GM21737 (cell line): ENCODE data around the gene BABAM1.
"Not testable (repeated sequence)": the region's sequence is repeated elsewhere in the genome, so short reads cannot be mapped to it uniquely, and the experiment has no call there.

Experiments used
- ATAC-seq: cut with Tn5 transposase; IDR thresholded peaks from one replicate; pipeline ENCODE4 v1.9.1; 2021; ENCODE audit warnings: mild to moderate bottlenecking, moderate library complexity; ENCODE audit not compliant: unreplicated experiment

BABAM1 gene

GRCh38 chr19:17266589-17266974, 661 bp upstream of the BABAM1 start:
- ATAC-seq: peak; percentile 4

DNA sequence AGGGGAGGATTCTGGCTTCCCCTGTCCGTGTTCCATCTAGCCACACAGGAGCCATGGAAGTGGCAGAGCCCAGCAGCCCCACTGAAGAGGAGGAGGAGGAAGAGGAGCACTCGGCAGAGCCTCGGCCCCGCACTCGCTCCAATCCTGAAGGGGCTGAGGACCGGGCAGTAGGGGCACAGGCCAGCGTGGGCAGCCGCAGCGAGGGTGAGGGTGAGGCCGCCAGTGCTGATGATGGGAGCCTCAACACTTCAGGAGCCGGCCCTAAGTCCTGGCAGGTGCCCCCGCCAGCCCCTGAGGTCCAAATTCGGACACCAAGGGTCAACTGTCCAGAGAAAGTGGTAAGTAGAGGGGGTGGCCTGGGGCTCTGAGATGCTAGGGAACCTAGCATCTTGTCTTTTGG, 1.5 kb downstream of the BABAM1 start:
- ATAC-seq: no peak

- ATAC-seq: not testable (repeated sequence)
Measured at GRCh38 chr19:17274892-17275291, 7.6 kb downstream of the BABAM1 start.

GRCh38 chr19:17275441-17276175, 8.4 kb downstream of the BABAM1 start:
- ATAC-seq: no peak

DNA sequence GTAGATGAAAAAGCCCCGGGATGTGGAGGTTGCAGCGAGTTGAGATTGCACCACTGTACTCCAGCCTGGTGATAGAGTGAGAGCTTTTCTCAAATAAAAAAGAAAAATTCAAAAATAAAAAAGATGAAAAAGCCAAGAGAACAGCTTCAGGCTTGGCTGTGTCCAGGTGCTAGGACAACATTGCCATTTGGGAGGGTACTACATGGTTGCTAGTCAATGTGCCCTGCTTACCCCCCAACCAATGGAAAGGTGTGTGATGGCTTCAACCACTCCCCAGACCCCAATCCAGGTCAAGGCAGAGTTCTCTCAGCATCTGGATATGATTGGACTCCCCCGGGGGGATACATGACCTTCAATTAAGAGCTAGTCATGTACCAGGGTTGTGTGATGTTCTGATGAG, 12.2 kb downstream of the BABAM1 start:
- no peak for ATAC-seq

DNA sequence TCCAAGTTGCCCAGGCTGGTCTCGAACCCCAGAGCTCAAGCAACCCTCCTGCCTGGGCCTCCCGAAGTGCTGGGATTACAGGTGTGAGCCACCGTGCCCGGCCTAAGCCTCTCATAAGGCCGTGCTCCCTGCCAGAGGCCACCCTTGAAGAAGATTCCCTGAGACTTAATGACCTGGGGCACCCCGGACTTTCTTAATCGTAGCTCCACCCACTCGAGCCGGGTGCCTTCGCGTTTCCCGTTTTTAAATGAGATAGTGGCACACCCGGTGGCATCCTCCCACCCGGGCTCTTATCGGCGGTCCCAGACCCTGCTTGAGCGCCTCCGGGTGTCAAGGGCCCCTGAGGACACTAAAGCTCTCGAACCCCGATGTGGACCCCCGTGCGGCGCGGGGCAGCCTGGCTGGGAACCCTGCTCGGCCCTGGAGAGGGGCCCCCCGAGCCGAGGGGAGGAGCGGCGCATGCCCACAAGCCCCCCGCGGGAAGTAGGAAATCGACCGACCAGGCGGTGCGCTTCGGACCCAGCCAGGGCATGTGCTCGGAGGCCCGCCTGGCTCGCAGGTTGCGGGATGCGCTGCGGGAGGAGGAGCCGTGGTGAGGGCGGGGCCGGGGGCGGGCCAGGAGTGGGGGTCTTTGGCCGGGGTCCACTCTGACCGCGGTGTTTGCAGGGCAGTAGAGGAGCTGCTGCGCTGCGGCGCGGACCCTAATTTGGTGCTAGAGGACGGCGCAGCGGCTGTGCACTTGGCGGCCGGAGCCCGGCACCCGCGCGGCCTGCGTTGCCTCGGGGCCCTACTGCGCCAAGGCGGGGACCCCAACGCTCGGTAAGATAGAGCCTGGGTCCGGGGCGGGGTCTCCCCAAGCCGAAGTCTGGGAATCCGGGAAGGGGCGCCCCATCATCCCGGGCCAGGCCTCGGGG, 14.4 kb downstream of the BABAM1 start, which contains the start of gene ANKLE1:
TSS of gene ANKLE1 (plus strand) at position 511 of the 914 bp plus-strand sequence. CDS start at position 531, 20 bp downstream.
- peak; percentile 4 for ATAC-seq

DNA sequence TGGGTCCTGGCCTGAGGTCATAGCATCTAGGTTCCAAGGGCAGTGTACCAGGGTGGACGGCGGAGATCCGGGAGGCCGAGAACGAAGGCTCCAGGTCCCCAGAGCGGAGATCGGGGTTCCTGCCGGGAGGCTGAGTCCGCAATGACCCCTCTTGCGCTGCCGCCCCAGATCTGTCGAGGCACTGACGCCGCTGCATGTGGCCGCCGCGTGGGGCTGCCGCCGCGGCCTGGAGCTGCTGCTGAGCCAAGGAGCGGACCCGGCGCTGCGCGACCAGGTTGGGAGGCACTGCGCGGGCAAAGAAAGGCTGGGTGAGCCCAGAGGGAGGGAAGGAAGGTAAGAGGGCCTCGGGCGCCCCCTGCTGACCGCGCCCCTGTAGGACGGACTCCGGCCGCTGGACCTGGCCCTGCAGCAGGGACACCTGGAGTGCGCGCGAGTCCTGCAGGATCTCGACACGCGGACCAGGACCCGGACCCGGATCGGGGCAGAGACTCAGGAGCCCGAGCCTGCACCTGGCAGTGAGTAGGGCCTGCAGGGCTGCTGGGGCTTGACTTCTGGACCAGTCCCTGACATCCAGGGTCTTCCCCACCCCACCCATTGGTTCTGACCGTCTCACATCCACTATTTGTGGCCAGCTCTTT, 15.4 kb downstream of the BABAM1 start:
- peak; percentile 73 for ATAC-seq

DNA sequence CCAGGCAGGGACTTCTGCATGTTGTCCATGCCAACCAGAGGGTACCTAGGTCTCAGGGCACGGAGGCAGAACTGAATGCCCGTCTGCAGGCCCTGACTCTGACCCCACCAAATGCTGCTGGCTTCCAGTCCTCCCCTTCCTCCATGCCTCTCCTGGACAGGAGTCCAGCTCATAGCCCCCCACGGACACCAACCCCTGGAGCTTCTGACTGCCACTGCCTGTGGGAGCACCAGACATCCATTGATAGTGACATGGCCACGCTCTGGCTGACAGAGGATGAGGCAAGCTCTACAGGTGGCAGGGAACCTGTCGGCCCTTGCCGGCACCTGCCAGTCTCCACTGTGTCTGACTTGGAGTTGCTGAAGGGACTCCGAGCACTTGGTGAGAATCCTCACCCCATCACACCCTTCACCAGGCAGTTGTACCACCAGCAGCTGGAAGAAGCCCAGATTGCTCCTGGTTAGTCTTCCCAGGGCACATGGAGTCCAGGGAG, 16.3 kb downstream of the BABAM1 start:
- no peak for ATAC-seq

GRCh38 chr19:17285415-17286135, 18.3 kb downstream of the BABAM1 start:
- no peak for ATAC-seq

GRCh38 chr19:17286263-17286662, 19.0 kb downstream of the BABAM1 start:
- no peak for ATAC-seq

DNA sequence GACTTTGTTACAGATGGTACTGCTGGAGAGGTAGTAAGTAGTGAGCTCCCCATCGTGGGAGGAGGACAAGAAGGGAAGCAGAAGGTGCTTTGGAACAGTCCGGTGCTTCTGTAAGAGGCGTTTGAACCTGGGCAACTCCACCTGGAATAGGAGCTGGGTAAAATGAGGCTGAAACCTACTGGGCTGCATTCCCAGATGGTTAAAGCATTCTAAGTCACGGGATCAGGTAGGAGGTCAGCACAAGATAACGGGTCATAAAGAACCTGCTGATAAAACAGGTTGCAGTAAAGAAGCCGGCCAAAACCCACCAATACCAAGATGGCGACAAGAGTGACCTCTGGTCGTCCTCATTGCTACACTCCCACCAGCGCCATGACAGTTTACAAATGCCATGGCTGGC, 19.5 kb downstream of the BABAM1 start:
- no peak for ATAC-seq

DNA sequence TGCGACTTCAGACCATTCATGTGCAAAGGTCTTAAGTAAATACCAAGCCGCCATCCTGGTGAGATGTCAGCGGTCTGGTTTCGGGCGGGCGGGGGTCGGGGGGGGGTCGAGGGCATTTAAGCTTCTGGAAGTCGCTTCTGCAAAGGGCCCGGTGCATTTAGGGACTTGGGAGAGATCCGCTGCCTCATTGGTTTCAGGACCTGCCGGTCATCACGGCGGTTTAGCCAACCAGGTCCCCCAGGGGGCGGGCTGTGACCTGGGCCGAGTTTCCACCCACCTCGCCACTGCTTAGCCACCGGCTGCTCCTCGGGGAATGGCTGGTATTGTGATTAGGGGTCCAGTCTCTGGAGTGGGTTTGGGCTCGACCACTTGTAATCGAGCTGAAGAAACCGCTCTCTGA, 22.2 kb downstream of the BABAM1 start:
- no peak for ATAC-seq

DNA sequence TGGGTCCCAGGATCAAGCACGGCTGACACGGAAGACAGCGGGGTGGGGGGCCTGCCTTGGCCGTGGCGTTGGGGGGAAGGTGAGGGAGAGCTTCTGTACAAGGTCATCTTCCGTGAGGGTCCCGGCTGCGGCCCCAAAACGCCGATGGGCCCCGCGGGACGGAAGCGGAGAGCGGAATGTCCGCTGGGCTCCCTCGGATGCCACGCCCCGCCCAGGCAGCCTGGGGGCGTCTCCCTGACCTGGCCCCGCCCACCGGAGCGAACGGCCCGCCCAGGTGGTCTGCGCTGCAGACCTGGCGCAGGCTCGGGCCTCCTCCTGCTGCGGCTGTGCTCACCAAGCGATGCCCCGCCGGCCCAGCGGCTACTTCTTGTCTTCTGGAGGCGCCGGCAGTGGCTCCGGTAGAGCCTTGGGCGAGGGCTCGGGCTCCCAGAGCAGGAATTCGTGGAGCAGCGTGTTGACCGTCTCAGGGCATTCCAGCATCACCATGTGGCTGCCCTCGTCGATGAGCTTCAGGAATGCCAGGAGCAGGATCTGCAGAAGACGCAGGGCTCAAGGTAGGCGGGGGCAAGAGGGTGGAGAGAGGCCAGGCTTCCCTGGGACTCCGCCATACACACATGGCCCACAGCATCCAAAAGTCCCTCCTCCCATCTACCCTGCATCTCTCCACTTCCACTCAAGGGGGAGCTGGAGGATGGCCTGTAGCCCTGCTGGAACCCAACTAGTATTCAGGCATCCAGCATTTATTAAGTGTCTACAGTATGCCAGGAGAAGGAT, 25.2 kb downstream of the BABAM1 start:
- ATAC-seq: peak; percentile 81

- ATAC-seq: no peak
Measured at GRCh38 chr19:17293605-17294004, 26.4 kb downstream of the BABAM1 start.

DNA sequence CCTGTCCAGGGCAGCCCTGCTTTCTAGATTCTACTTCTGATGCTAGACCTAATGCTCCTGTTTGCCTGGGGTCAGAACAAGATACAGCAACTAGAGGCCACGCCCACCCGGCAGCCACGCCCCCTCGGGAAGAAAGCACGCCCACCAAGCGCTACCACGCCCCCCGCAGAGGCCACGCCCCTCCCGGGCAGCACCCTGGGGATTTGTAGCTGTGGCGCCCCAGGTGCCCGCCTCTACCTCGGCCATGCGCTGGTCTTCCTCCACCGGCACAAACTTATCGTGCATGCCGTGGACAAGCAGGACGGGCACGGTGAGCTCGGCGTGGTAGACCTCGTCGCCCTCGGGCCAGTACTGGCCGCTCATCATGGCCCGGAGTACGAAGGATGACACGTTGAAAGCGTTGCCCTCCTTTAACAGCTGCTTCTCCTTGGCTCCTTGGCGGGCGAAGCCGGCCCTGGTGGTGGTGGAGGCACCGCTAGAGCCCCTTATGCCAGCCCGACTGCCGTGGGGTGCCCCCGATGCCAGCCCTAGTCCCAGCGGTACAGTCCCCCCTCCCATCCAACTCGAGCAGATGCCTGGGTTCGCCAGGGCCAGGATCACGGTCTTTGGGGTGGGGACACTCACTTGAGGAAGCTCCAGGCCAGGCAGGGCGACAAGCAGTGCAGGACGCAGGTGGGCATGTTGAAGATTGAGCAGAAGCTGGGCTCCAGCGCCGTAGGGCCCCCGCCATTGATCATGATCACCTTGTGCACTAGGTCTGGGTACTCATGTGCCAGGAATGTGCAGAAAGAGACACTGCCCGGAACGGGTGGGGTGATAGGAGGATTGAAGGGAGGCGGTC, 27.0 kb downstream of the BABAM1 start:
- ATAC-seq: no peak

GRCh38 chr19:17295551-17295950, 28.3 kb downstream of the BABAM1 start:
- not testable (repeated sequence) for ATAC-seq

- ATAC-seq: no peak
Measured at GRCh38 chr19:17296273-17296672, 29.0 kb downstream of the BABAM1 start.

DNA sequence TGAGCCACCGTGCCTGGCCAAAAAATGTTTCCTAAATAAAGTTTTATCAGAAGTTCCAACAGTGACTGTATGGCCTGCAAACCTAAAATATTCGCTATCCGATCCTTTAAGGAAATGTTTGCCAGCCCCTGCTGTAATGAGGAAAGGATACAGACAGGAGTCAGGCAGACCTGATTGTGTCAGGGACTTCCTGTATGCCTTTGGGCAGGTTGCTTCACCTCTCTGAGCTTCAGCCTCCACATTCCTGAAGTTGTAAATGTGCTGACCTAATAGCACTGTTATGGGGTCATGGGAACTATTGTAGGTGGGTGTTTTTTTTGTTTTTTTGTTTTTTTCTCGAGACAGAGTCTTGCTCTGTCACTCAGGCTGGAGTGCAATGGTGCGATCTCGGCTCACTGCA, 29.7 kb downstream of the BABAM1 start:
- ATAC-seq: no peak
